ENCODE data around the gene ATP5PF. TPM values are rescaled to one million over a fixed set of nuclear protein-coding genes. Genes with fewer than 3 reads are reported as not detected.

ATP5PF gene
- total and polyA plus RNA-seq, 2 donors (not counting 1 experiment from before 2014, with no cell fraction given) = 36.6 to 58.3 TPM

GRCh38 chr21:25691976-25692375, 42.7 kb downstream of the ATP5PF start:
- intact Hi-C loops (cut with micrococcal nuclease) = no loop called here

GRCh38 chr21:25689226-25689625, 45.5 kb downstream of the ATP5PF start:
- Histone ChIP-seq H2AFZ (ENCODE audit: insufficient read depth, low read depth, low read length, poor library complexity, severe bottlenecking) (no peak overlapping the region), H3K27ac (ENCODE audit: low read length in 2 of 2) (no peak overlapping the region), H3K36me3 (replicated peaks in 1 of 2; ENCODE audit: control extremely low read depth in 1 of 2, control insufficient read depth in 1 of 2, extremely low read depth in 1 of 2, insufficient read depth in 2 of 2, low read length in 1 of 2) (no peaks in the 10 kb centered on the region), H4K20me1 (ENCODE audit: control insufficient read depth, insufficient read depth, low read length, poor library complexity, severe bottlenecking) (no peaks in the 10 kb centered on the region), H3K9me3 (ENCODE audit: control extremely low read depth in 1 of 3, control insufficient read depth in 2 of 3, insufficient read depth in 1 of 3, low read length in 2 of 3) (no peaks in the 10 kb centered on the region), H3K9ac (ENCODE audit: low read length) (no peak overlapping the region), H3K4me1 (ENCODE audit: control insufficient read depth in 2 of 2, insufficient read depth in 2 of 2, low read length in 2 of 2) (no peaks in the 10 kb centered on the region), H3K27me3 (replicated peaks in 1 of 4; ENCODE audit: control extremely low read depth in 1 of 4, control insufficient read depth in 3 of 4, insufficient read depth in 4 of 4, low read length in 3 of 4) (no peaks in the 10 kb centered on the region), H3K79me2 (ENCODE audit: control insufficient read depth, insufficient read depth, low read length) (no peaks in the 10 kb centered on the region), H3K4me3 (ENCODE audit: control extremely low read depth in 1 of 5, extremely low read depth in 1 of 5, insufficient read depth in 1 of 5, low read depth in 2 of 5, low read length in 4 of 5) (no peak overlapping the region), H3K4me2 (replicated peaks; ENCODE audit: low read depth, low read length, poor library complexity, severe bottlenecking) (no peak overlapping the region)
- no peak overlapping the region for H3K4me3 Mint-ChIP-seq
- ChIA-PET CTCF (no interaction called here), POLR2A (no interaction called here)
- no peak overlapping the region for H3K27ac Mint-ChIP-seq
- TF ChIP-seq EZH2 (IDR thresholded peaks at IDR 0.05; ENCODE audit: borderline replicate concordance, insufficient read depth, low read depth, low read length, poor library complexity, severe bottlenecking) (no peak), CTCF (IDR thresholded peaks at IDR 0.05) (no peak)
- no peak for ATAC-seq (ENCODE audit: low read depth)
- intact Hi-C loops (cut with micrococcal nuclease) = no loop called here
- no peaks in the 10 kb centered on the region for H3K9me3 Mint-ChIP-seq (ENCODE audit: insufficient read depth)
- no peaks in the 10 kb centered on the region for H3K27me3 Mint-ChIP-seq
- no peaks in the 10 kb centered on the region for H3K4me1 Mint-ChIP-seq
- 100% methylated on average over 1 of the region's 1 CpG for WGBS (ENCODE audit: insufficient coverage)
- DNase-seq = no peak

More at GRCh38 chr21:25691976-25692375, 42.7 kb downstream of the ATP5PF start:
- Histone ChIP-seq H4K20me1 (ENCODE audit: control insufficient read depth, insufficient read depth, low read length, poor library complexity, severe bottlenecking) (no peaks in the 10 kb centered on the region), H3K79me2 (ENCODE audit: control insufficient read depth, insufficient read depth, low read length) (no peaks in the 10 kb centered on the region), H3K9me3 (ENCODE audit: control extremely low read depth in 1 of 3, control insufficient read depth in 2 of 3, insufficient read depth in 1 of 3, low read length in 2 of 3) (no peaks in the 10 kb centered on the region), H3K27me3 (replicated peaks in 1 of 4; ENCODE audit: control extremely low read depth in 1 of 4, control insufficient read depth in 3 of 4, insufficient read depth in 4 of 4, low read length in 3 of 4) (no peaks in the 10 kb centered on the region), H3K36me3 (replicated peaks in 1 of 2; ENCODE audit: control extremely low read depth in 1 of 2, control insufficient read depth in 1 of 2, extremely low read depth in 1 of 2, insufficient read depth in 2 of 2, low read length in 1 of 2) (no peaks in the 10 kb centered on the region), H3K9ac (ENCODE audit: low read length) (no peak overlapping the region), H3K4me1 (ENCODE audit: control insufficient read depth in 2 of 2, insufficient read depth in 2 of 2, low read length in 2 of 2) (no peaks in the 10 kb centered on the region), H3K27ac (ENCODE audit: low read length in 2 of 2) (no peak overlapping the region), H3K4me2 (replicated peaks; ENCODE audit: low read depth, low read length, poor library complexity, severe bottlenecking) (no peak overlapping the region), H2AFZ (ENCODE audit: insufficient read depth, low read depth, low read length, poor library complexity, severe bottlenecking) (no peak overlapping the region), H3K4me3 (ENCODE audit: control extremely low read depth in 1 of 5, extremely low read depth in 1 of 5, insufficient read depth in 1 of 5, low read depth in 2 of 5, low read length in 4 of 5) (no peak overlapping the region)
- DNase-seq (no peak), ATAC-seq (ENCODE audit: low read depth) (no peak)
- ChIA-PET CTCF (no interaction called here), POLR2A (no interaction called here)
- Mint-ChIP-seq H3K4me3 (no peak overlapping the region), H3K4me1 (no peaks in the 10 kb centered on the region), H3K27me3 (no peaks in the 10 kb centered on the region), H3K27ac (no peak overlapping the region), H3K9me3 (ENCODE audit: insufficient read depth) (no peaks in the 10 kb centered on the region)
- 100% methylated on average over 1 of the region's 3 CpGs for WGBS (ENCODE audit: insufficient coverage)
- TF ChIP-seq CTCF (IDR thresholded peaks at IDR 0.05) (no peak), EZH2 (IDR thresholded peaks at IDR 0.05; ENCODE audit: borderline replicate concordance, insufficient read depth, low read depth, low read length, poor library complexity, severe bottlenecking) (no peak)
